GM18870 (cell line): ENCODE results near the gene SOD3.
A peak's percentile ranks its signal among the peaks of the same experiment; 100 is the strongest.

Source experiments
- ATAC-seq: cut with Tn5 transposase; IDR thresholded peaks from one replicate; pipeline ENCODE4 v1.9.1; 2021; ENCODE audit warnings: moderate library complexity; ENCODE audit not compliant: unreplicated experiment

The SOD3 gene, protein sequence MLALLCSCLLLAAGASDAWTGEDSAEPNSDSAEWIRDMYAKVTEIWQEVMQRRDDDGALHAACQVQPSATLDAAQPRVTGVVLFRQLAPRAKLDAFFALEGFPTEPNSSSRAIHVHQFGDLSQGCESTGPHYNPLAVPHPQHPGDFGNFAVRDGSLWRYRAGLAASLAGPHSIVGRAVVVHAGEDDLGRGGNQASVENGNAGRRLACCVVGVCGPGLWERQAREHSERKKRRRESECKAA

DNA sequence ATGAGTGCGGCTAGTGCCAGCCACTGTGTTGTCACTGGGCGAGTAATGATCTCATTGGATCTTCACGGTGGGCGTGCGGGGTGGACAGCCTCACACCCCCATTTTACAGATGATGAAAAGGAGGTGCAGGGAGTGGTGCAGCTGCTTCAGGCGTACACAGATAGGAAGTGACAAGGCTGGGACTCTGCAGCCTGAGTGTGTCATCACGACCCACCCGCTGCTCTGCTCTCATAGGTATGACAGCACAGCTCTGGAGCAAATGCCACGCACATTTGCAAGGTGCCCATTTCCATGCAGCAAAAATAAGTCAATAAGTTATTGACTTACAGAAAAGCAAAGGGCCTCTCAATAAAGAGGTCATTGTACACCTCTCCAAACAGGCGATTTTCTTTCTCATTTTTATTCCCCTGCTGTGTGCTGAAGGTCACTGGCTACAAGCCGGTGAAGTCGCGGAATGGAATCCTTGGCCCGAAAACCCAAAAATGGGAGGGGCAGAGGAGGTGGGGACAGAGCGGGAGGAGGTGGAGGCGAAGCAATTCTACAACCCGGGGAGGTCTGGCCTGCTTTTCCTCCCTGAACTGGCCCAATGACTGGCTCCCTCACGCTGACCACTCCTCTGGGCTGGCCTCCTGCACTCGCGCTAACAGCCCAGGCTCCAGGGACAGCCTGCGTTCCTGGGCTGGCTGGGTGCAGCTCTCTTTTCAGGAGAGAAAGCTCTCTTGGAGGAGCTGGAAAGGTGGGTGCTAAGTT is at the start of gene SOD3:
Gene SOD3 (plus strand): TSS at position 658 of the 750 bp plus-strand sequence. CDS start 3,949 bp downstream, outside the sequence.
- no peak for ATAC-seq

DNA sequence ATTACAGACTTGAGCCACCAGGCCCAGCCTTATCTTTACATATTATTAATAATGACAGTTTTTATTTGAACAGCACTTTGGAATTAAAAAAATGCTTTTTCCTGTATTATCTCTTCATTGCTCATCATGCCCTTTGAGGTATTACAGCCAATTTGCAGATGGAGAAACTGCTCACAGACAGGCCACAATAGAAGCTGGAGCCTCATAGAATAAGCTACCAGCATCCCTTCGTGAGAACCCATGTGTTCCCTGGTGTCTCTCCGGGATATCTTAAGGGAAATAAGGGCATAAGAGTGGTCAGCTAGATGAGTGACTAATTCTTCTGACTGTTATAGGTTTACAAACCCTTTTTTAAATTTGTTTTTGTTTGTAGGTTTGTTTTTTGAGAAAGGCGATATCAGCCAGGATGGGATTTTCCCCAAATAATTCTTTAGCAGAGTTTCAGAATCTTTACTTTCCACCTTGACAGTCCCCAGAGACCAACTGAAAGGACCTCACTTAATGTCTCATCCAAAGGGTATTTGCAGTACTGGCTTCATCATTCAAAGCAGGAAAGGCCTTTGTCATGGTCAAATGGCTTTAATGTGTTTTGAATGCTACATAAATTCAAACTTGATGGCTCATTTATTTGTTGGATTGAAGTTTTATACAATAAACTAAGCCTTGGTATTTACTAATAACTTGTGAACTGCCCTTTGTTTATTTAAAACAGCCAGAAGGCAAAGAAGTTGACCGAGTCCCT is 48.0 kb upstream of the SOD3 start:
- no peak for ATAC-seq

DNA sequence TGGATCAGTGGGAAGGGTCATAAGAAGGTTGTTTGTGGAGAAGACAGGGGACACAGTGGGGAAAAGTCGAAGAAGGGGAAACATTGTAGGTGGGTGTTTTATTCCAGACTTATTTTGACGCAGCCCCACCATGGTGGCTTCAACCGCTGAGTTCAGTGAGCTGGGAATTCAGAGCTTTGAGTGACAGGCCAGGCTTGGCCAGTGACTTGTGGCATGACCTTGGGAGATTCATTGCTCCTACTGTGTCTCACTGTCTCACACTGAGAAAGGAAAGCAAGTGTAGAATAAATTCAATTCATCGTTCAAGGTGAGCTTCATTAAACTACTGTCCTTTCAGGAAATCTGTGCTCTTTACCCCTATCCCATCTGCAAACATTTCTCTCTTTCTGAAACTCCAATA is 47.4 kb upstream of the SOD3 start:
- ATAC-seq = no peak

DNA sequence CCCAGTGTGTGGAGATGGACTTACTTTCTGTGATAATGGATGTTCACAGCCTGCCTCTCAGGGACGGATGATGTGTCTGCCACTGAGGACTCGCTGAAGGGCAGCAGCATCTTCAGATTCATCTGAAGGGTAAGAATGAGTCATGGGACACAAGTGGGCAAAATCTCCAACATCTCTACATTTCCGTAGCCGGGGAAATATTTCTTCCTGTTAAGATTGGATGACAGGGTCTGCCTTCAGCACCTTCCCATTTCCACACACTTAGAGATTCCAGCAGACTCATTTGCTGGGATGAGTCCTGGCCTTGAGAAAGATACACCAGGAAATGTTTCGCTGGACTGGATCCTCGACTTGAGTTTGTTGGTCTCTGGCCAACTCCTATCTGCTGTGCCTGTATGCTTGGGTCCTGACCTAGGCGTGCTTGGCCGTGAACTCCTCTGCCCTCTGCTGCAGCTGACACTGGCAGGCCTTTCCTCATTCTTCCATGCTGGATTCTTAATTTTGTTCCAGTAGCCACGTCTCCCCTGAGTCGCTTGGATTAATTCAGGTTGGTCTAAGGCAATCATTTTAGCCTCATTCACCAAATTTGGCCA is 46.5 kb upstream of the SOD3 start:
- no peak for ATAC-seq

DNA sequence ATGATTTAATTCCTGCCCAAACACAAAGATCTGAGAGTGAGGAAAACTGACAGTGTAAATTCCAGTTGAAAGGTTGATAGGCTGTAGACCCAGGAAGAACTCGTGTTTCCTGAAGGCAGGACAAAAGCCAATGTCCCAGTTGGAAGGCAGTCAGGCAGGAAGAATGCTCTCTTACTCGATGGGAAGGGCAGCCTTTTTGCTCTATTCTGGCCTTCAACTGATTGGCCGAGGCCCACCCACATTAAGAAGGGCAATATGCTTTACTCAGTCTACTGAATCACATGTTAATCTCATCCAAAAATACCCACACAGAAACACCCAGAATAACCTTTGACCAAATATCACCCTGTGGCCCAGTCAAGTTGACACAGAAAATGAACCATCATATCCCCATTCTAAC is 45.3 kb upstream of the SOD3 start:
- no peak for ATAC-seq

DNA sequence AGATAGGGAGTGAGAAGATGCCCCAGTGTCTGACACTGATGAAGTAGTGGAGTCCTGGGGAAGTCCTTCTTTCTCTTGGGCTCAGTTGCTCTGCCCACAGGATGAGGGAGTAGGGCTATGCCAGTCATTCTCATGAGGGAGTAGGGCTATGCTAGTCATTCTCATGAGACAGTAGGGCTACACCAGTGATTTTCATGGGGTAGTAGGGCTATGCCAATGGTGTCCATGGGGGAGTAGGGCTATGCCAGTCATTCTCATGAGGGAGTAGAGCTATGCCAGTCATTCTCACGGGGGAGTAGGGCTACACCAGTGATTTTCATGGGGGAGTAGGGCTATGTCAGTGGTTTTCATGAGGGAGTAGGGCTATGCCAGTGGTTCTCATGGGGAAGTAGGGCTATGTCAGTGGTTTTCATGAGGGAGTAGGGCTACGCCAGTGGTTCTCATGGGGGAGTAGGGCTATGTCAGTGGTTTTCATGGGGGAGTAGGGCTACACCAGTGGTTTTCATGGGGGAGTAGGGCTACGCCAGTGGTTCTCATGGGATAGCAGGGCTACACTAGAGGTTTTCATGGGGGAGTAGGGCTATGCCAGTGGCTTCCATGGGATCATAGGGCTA is 43.3 kb upstream of the SOD3 start:
- ATAC-seq = no peak

DNA sequence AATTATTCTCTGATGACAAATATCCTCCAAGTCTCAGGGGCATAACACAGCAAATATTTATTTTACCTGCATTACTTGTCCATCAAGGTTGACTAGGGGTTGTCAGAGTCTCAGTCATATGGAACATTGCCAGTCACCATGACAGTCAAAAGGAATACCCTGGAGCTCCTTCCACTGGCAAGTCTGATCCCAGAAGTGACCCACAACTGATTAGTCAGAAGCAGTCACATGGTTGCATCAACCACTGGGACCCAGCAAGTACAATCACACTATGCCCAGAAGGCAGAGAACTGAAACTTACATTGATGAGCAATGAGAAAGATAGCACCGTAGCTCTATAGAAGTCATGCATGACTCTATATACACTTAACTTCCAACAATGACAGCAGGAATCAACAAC is 41.9 kb upstream of the SOD3 start:
- ATAC-seq = peak; percentile 83

DNA sequence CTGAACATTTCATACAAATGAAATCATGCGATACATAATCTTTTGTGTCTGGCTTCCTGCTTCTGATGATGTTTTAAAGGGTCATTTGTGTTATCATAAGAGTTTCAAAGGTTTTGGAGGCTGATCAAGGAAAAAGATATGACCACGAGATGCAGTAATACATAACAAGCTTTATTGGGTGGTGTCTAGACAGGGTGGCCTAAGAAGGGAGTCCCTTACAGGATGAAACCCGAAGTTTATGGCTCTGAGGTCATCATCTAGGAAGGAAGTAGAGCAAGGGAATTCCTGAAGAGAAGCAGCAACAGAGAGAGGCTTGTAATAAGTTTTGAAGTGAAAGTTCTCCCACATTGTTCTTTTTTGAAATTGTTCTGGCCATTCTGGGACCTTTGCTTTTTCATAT is 40.8 kb upstream of the SOD3 start:
- ATAC-seq = no peak

DNA sequence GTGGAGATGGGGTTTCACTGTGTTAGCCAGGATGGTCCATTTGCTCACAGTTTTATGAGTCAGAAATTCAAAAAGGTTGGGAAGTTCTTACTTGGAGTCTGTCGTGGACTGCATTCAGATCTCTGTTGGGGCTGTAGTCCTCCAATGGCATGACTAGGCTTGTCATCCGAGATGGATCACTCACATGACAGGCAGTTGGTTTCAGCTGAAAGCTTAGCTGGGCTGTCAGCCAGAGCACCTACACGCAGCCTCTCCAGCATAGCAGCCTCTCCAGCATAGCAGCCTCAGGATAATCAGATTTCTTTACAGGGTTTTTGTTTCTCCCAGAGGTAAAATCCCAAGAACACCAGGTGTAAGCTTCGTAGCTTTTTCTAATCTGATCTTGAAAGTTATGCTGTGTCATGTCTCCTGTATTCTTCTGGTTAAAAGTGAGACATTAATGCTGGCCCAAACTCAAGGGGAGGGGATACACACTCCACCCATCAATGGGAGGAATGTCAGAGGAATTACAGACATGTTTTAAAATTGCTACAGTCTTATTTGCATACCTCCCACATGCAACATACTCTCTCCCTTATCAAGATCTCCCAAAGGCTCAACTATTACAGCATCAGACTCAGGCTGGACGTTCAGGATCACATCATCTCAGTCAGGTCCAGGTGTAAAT is 31.6 kb upstream of the SOD3 start:
- no peak for ATAC-seq

DNA sequence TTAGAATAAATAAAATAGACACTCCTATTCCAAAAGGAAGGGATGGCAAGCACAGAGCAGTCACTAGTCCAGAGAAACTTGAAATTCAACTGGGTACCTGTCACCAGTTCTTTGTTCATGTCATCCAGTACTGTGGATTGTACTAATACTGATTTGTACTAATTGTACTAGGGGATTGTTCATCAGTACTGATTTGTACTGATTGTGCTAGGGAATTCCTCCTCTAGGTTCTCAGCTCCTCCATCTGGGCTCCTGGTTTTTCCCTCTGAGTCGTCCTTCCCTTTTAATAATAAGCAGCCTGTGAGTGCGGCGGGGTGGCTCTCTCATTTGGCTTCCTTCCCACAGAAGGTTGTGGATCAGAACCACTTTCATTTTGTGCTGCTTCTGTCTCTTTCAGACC is 31.0 kb upstream of the SOD3 start:
- ATAC-seq = no peak

DNA sequence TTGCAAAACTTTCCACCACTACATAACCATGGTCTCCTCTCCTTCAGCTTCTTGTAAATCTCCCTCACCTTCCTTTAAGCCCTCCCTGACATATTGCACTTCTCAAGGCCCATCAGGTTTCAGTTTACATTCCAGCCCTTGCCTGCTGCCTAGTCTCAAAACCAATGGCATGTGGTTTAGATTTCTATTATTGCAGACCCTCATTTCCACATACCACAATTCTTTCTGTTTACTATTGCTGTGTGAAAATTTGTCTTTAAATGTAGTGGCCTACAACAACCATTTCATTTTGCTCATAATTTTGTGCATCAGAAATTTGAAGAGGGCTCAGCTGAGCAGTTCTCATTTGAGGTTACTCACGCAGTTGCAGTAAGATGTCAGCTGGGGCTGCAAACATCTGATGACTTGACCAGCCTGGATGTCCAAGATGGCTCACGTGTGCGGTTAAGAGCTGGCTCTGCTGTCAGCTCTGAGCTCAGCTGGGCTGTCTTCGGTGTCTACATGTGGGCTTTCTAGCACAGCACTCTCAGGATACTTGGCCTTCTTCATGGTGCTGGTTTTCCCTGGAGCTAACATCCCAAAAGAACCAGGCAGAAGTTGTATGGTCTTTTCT is 29.9 kb upstream of the SOD3 start:
- ATAC-seq = no peak

DNA sequence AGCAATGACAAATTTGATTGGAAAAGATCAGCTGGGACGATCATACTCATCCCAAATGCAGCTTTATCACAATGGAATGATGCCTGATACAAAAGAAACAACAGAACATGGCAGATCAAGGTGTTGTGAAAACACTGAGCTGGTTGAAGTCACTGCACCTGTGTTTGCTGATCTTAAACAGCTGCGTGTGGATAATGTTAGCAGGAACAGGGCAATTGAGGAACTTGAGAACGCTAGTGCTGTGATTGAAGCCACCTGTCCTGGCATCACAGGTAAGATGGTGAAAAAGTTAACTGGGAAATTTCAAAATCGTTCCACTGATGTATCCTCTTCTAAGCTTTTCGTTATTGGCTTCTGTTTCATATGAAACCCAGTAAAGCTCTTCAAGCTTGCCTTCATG is 27.4 kb upstream of the SOD3 start:
- no peak for ATAC-seq

DNA sequence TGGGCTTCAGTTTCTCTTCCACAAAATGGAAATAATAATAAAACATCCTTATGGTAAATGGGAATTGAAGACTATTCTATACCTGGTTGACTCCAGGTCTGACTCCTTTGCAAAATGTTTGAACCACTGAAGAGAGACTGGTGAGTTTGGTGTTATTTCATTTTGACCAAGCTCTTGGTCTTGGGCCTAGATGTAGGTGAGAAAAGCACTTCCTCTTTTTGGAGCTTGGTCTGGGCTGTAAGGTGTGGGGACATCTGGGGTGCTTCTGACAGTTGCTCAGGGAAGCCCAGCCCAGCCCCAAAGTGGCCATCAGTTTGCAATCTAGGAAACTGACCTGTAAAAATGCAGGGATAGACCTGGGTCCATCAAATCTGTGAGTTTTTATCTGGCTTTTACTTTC is 26.8 kb upstream of the SOD3 start:
- ATAC-seq = peak; percentile 66

DNA sequence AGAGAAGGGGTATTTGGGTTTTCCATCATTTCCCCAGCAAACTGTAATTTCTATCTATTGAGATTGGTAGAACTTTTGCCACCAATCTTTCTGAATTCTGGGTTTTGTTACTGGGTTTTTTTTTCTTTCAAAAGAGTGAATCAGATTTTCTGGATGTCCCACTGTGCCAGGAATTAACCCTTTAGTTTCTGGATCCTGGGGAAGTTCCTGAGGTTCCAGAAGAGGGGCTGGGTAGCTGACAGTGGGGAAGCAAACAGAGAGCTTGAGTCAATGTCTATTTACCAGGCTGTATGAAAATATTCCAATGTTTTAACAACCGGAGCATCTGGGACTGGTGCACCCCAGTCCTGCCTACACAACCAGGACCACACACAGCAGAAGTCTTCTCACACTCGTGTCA is 25.8 kb upstream of the SOD3 start:
- ATAC-seq = no peak

DNA sequence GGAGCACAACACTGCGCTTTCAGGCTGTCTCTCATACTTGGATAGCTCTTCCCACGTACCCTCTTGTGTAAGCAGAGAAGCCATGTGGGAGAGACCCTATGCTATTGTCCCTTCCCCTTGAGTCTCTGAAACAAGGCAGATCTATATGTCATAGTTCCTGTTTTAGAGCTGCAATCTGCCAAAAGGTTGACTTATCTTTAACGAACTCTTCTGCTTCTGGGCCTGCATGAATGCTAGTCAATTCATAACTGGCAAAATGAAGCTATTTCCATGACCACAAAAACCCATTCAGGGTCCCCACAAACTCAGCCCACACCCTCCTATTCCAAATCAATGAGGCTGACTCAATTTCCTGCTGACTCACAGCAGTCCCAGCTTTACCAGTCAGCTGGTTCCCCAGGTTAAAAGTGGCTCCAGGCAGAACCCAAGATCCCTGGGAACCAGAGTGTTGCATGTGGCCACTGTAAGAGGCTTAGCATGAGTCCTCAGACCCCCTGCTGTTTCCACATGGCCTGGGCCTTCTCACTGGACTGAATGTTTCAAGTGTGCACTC is 25.3 kb upstream of the SOD3 start:
- ATAC-seq = peak; percentile 89

DNA sequence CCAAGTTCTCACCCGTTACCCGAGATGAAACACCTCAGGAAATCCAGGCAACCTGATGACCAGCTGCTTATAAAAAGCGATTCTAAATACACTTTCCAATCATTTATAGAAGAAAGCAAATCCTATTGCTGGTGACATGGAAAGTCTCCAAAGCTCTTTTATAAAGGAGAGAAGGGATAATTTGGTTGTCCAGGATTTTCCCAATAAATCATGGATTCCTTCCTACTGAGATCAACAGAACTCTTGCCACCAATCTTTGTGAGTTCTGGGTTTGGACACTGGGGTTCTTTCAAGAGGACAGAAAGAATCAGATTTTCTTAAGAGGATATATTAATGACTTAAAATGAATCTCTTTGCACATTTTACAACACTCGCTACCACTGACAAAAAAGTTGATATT is 24.7 kb upstream of the SOD3 start:
- ATAC-seq = no peak

DNA sequence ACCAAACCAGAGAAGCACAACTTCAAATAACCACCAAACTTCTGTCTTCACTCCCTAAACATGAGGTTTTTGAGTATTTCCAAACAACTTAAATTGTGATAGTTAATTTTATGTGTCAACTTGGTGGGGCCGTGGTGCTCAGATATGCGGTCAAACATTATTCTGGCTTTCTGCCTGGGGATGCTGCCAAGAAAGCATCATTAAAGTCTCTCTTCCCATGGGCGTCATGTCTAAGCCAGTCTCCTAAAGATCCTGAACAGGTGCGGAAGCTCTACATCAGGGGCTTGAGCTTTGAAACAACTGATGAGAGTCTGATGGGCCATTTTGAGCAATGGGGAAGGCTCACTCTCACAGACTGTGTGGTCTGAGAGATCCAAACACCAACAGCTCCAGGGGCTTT is 24.1 kb upstream of the SOD3 start:
- ATAC-seq = no peak

DNA sequence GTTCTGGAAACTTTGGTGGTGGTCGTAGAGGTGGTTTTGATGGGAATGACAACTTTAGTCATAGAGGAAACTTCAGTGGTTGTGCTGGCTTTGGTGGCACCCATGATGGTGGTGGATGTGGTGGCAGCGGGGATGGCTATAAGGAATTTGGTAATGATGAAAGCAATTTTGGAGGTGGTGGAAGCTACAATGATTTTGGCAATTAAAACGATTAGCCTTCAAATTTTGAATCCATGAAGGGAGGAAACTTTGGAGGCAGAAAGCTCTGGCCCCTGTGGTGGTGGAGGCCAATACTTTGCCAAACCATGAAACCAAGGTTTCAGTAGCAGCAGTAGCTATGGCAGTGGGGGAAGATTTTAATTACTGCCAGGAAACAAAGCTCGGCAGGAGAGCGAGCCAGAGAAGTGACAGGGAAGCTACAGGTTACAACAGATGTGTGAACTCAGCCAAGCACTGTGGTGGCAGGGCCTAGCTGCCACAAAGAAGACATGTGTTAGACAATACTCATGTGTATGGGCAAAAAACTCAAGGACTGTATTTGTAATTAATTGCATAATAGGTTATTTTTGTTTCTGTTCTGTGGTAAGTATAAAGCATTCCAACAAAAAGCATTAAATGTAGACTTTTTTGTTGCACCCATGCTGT is 23.2 kb upstream of the SOD3 start:
- no peak for ATAC-seq

DNA sequence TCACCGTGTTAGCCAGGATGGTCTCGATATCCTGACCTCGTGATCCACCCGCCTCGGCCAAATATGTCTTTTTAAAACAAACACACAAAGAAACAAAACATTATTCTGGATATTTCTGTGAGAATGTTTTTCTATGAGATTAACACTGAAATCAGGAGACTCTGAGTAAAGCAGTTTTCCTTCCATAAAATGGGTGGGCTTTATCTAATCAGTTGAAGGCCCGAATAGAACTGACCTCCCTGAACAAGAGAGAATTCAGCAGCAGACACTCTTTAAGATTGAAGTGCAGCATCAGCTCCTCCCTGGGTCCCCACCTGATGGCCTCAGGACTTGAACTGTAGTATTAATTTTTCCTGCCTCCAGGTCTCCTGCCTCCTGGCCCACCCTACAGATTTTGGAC is 22.4 kb upstream of the SOD3 start:
- ATAC-seq = no peak

DNA sequence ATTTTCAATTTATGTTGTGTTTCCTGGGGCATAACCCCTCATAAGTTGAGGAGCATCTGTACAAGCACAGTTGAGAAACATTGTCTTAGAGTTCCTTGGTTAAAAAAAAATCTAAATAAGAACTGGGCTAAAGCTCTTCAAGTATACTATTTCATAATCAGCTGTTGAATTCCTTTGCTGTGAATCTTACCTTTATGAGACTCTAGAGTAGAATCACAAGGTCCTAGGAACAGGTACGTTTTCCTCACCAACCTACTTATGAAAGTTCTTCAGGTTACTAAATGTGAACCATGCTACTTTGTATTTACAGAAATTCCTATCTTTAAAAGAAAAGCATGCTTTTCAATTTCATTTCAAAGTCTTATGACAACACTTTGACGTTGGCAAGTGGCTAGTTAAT is 20.9 kb upstream of the SOD3 start:
- ATAC-seq = no peak
